Posterior cingulate gyrus (tissue), 11 donors: ENCODE measurements around the gene FAM90A1.
"Not testable (repeated sequence)": the region's sequence is repeated elsewhere in the genome, so short reads cannot be mapped to it uniquely, and the experiment has no call there.

ENCODE experiments used
- DNase-seq, 10 donors: peaks; one replicate each; pipeline versions ENCODE4 v3.0.0 to v3.0.0-alpha.2; 2020 to 2021; ENCODE audit warnings: mixed read lengths in 3 of 10
- intact Hi-C: fragments of 100-400 bp; cut with DNase I; formaldehyde crosslinking; loops from one replicate; pipeline ENCODE4 v1.15.1; 2023

The FAM90A1 gene

DNA sequence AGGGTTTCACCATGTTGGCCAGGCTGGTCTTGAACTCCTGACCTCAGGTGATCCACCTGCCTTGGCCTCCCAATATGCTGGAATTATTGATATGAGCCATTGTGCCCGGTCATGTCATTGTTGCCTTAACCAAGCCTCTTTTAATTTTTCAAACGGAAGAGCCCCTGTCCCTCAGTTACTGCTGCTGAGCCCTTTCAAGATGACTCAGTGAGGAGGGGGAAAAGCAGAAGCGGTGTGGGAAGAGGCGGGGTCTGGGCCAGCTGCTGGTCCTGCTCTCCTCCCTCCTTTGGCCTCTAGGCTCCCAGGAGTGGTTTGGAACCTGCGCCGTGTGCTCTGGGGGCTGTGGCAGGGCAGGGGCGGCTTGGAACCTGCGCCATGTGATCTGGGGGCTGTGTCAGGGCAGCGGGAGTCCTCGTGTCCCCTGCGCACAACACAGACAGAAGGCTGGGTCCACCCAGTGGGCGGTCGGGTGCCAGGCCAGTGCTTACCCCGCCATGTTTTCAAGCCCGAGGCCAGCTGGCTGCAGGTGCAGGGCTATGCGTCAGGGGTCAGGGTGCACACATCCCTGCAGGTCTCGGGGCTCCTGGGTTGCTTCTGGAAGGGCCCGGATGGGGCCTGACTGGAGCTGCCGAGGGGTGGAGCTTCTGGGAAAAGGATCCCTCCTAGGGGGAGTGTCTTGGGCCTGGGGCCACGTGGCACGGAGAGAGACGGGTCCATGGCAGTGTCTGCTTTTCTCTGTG lies at the start of gene FAM90A1:
Gene FAM90A1 (minus strand): TSS at position 627 of the 740 bp plus-strand sequence. CDS start 2,786 bp downstream, outside the sequence.
- DNase-seq: peak in 8 of 10 donors; percentile 43 to 93 (median 64)
- intact Hi-C loops: not testable (repeated sequence)

DNA sequence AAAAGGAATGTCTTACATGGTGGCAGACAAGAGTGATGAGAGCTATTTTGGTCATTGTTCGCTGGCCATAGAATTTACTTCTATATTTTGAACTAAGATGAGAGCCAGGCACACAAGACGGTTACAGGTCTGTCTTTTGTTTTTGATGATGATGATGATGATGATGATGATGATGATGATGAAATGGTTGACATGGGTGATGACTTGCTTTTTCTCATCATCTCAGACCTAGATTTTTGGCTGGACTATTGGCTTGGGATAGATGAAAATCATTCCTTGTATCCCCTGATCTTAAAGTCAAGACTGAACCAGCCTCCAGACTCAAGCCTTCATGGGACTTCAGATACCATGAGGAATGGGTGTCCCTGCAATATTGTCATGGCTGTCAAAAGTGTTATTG lies 49.0 kb upstream of the FAM90A1 start:
- intact Hi-C loops, DNase-seq: not testable (repeated sequence)

- DNase-seq, intact Hi-C loops: not testable (repeated sequence)
These were observed 39.3 kb upstream of the FAM90A1 start for GRCh38 chr12:8266706-8267105.

- intact Hi-C loops, DNase-seq: not testable (repeated sequence)
These were observed 36.8 kb upstream of the FAM90A1 start for GRCh38 chr12:8264236-8264635.

- intact Hi-C loops: not testable (repeated sequence)
- DNase-seq: peak in 8 of 10 donors; percentile 19 to 89 (median 33)
These were observed 33.7 kb upstream of the FAM90A1 start for GRCh38 chr12:8261111-8261554.

DNA sequence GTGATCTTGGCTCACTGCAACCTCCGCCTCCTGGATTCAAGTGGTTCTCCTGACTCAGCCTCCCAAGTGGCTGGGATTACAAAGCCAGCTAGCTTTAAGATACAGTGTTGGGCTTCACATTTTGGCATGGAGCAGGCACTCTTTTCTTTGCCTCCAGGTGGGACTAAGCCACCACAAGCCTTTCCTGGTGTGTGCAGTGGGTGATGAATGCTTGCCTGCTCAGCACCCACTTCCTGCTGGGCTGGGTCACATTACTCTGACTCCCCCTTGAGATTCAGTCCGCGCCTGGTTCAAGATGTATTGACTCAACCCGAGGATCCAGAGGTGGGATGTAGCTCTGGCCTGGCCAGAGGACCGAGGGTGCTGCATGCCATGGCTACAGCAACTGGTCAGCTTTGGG lies 28.9 kb upstream of the FAM90A1 start:
- intact Hi-C loops: not testable (repeated sequence)
- peak in 1 of 10 donors; percentile 24 for DNase-seq

- peak in 1 of 10 donors; percentile 24 for DNase-seq
- intact Hi-C loops: not testable (repeated sequence)
These were observed 27.3 kb upstream of the FAM90A1 start for GRCh38 chr12:8254705-8255104.

- intact Hi-C loops: not testable (repeated sequence)
- DNase-seq: peak in 1 of 10 donors; percentile 79
These were observed 24.8 kb upstream of the FAM90A1 start for GRCh38 chr12:8252056-8252818.

- peak in 1 of 10 donors; percentile 18 for DNase-seq
- intact Hi-C loops: not testable (repeated sequence)
These were observed 24.2 kb upstream of the FAM90A1 start for GRCh38 chr12:8251616-8252015.

DNA sequence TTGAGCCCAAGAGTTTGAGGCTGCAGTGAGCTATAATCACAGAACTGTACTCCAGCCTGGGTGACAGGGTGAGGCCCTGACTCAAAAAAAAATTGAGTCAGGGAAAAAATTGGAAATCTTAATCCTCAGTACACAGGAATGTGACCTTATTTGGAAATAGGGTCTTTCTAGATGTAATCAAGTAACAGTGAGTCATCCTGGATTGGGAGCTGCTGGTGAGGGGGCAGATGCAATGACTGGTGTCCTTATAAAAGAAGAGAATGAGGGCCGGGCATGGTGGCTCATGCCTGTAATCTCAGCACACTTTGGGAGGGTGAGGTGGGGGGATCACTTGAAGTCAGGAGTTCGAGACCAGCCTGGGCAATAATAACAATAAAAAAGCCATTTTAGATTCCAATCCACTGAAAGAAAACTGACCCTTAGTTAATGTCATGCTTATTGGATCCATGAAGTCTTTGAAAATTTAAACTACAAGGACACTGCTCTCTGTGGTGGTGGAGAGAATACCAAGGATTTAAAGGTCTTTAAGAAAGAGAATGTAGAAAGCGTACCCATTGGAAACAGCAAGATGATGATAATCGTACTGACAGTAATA lies 19.6 kb upstream of the FAM90A1 start:
- peak in 1 of 10 donors; percentile 19 for DNase-seq
- intact Hi-C loops: not testable (repeated sequence)

DNA sequence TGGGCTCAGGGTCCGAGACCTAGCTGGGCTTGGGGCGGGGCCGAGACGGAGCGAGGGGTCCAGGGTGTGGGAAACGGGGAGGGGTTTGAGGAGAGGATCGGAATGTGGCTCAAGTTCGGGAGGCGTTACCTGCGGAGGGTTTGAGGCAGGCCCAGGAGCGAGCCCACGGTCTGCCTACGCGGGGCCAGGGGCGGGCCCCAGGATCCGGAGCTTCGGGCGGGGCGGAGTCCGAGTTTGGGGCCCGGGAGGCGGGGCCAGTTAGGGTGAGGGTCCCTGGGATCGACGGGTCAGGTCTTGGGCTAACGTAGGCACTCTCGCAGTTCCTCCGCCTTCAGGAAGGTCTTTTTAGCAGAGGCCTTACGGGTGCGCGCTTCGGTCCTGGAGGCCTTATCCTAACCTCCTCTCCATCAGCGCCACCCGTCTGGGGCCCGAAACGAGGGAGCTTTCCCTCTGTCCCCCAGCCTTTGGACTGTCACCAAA lies 16.3 kb upstream of the FAM90A1 start:
- intact Hi-C loops: not testable (repeated sequence)
- peak in 3 of 10 donors; percentile 25 to 85 (median 34) for DNase-seq

- DNase-seq: peak; percentile 98 to 100 (median 100)
- intact Hi-C loops: not testable (repeated sequence)
These were observed 15.7 kb upstream of the FAM90A1 start for GRCh38 chr12:8242880-8243681.

- intact Hi-C loops, DNase-seq: not testable (repeated sequence)
These were observed 15.1 kb upstream of the FAM90A1 start for GRCh38 chr12:8242622-8242879.

DNA sequence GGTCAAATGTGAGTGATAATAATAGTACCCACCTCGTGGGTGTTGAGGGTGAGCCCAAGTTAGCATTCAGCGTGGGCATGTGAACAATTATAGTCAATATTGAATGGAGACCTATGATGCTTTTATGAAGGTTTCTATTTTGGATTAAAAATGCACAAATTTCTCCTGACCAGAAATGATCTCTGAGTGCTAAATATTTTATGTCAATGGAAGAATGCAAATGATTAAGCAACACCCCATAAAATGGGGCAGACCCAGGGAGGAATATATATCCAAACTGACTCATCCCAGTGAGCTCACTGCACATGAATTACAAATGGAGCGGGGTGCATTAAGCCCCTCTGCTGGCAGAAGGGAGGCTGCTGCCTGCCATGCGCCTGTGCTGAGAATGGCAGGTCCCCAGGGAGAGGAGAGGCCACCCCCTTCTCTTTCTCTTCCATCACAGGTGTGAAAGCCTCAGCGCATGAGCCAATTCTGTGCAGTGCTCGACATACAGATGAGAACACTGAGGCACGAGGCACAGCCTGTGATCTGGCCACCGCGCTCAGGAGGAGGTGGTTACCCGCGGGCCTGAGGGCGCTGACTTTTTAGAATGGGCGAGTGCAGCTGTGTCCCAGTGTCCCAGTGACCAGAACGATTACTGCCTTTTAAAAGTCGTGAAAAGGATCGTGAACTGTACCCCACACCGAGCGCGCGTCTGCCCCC lies 14.7 kb upstream of the FAM90A1 start:
- peak in 5 of 10 donors; percentile 45 to 85 (median 77) for DNase-seq
- intact Hi-C loops: not testable (repeated sequence)

GRCh38 chr12:8240340-8241114 lies 13.1 kb upstream of the FAM90A1 start:
- DNase-seq: peak in 1 of 10 donors; percentile 63
- intact Hi-C loops: not testable (repeated sequence)

GRCh38 chr12:8237031-8237430 lies 9.6 kb upstream of the FAM90A1 start:
- not testable (repeated sequence) for DNase-seq

DNA sequence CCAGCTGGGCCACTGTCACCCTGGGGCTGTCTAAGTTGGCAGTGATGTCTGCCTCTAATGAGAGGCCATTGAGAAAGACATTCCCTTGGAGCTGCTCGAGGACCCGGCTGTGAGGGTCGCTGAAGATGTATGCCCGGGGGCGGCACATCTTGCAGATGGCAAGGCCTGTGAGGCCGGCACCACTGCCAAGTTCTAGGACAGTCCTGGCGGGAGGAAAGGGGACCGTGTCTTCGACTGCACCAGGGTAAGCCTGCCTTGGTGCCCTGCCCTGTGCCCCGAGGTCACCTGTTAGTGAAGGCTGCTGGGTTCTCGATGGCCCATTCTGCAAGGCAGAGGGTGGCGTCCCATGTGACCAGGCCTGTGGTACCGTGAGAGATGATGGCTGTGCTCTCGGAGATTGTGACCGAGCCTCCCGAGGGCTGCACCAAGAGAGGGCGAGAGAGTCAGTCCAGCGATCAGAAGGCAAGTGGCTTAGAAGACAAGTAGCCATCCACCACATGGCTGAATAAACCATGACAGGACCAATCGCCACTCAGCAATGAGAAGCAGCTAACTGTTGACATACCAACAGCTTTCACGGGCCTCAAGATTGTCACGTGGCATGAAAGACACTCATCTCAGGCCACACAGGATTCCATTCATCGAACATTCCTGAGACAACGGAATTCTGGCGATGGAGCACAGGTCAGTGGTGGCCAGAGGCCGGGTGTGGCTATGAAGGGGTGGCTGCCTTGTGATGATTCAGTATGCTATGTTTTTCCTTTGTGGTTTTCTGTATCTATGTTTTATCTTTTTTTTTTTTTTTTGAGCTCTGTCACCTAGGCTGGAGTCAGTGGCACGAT lies 8.1 kb upstream of the FAM90A1 start:
- intact Hi-C loops: not testable (repeated sequence)
- peak in 1 of 10 donors; percentile 57 for DNase-seq

More at GRCh38 chr12:8237031-8237430, 9.6 kb upstream of the FAM90A1 start:
- intact Hi-C loops: not testable (repeated sequence)

DNA sequence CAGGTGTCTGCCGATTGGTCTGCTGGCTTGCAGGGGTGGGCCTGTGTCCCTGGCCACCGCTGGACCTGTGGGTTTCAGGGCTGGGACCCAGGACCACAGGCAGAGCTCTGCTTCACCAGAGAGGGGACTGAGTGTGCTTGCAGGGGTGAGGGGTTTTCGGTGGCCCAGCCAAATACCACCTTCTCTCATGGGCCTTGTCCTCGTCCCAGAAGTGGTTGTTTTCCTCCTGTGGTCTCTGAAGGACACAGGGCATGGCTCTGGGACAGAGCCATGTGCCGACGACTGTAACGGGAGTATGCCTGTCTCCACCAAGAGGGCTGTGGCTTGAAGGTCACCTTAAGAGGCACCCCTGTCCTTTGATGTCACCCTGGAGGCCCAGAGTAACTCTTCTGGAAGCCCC lies 7.3 kb upstream of the FAM90A1 start:
- peak in 1 of 10 donors; percentile 59 for DNase-seq
- intact Hi-C loops: loop anchor here (5.0 kb wide), 1 partner anchor 127 kb away; no protein-coding TSS in a partner anchor
